ENCODE measurements around the gene FRAS1.
"Not testable (repeated sequence)": the region's sequence is repeated elsewhere in the genome, so short reads cannot be mapped to it uniquely, and the experiment has no call there.

FRAS1 gene

GRCh38 chr4:78120144-78120880, 63.2 kb downstream of the FRAS1 start:
- no peak for DNase-seq (ENCODE audit: low spot score)

GRCh38 chr4:78121338-78121904, 64.3 kb downstream of the FRAS1 start:
- no peak for DNase-seq (ENCODE audit: low spot score)

DNA sequence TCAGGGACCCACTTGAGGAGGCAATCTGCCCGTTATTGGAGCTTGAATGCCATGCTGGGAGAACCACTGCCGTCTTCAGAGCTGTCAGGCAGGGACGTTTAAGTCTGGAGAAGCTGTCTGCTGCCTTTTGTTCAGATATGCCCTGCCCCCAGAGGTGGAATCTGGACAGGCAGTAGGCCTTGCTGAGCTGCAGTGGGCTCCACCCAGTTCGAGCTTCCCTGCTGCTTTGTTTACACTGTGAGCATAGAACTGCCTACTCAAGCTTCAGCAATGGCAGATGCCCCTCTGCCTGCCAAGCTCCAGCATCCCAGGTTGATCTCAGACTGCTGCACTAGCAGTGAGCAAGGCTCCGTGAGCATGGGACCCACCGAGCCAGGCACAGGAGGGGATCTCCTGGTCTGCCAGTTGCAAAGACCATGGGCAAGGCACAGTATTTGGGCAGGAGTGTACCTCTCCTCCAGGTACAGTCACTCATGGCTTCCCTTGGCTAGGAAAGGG, 68.8 kb downstream of the FRAS1 start:
- DNase-seq (ENCODE audit: low spot score): not testable (repeated sequence)

DNA sequence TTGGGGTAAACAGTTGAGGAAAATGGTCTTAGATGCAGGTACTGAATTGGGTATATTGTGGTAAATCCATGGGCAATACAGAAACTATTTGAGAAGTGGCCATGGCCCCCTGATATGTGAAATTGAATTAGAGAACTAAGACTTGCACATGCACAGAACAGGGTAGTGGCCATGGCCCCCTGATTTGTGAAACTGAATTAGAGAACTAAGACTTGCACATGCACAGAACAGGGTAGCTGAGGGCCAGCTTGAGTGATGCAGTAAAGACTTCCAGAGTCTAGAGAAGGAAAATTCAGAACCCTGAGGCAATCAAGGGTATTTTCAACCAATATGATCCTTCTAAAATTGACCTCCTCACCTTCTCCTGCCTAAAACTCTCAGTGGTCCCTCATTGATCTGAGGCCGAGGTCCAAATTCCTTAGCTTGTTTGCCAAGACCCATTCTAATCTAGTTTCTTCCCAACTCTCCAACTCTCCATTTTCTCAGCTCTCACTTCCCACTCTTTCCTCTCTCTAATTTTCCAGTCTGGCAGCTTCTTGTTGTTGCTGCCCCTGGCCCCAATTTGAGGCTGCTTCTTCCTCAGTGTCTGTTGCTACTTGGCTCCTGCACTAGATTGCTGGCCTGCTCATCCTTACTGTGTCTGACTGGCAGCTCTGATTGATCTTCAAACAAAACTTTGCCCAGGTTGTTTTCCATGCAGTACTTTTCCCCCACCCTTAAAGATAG, 72.4 kb downstream of the FRAS1 start:
- DNase-seq (ENCODE audit: low spot score): no peak

DNA sequence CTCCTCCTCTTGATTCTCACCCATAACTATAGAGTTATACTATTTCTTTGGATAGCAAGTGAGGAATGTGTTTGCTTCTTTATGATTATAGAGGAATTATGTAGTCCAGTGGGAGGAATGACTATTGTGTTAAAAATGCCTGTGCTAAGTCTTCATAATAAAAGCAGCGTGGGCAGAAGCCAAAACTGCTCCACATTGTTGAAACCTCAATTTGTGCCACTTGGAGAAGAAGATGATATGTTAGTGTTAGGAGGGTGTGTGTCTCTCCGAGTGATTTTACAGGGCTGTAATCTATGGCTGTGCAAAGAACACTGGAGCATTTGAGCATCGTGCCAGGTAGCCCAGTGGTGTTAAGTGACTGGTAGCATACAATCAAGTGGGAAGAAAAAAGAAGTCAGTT, 74.3 kb downstream of the FRAS1 start:
- DNase-seq (ENCODE audit: low spot score): no peak

DNA sequence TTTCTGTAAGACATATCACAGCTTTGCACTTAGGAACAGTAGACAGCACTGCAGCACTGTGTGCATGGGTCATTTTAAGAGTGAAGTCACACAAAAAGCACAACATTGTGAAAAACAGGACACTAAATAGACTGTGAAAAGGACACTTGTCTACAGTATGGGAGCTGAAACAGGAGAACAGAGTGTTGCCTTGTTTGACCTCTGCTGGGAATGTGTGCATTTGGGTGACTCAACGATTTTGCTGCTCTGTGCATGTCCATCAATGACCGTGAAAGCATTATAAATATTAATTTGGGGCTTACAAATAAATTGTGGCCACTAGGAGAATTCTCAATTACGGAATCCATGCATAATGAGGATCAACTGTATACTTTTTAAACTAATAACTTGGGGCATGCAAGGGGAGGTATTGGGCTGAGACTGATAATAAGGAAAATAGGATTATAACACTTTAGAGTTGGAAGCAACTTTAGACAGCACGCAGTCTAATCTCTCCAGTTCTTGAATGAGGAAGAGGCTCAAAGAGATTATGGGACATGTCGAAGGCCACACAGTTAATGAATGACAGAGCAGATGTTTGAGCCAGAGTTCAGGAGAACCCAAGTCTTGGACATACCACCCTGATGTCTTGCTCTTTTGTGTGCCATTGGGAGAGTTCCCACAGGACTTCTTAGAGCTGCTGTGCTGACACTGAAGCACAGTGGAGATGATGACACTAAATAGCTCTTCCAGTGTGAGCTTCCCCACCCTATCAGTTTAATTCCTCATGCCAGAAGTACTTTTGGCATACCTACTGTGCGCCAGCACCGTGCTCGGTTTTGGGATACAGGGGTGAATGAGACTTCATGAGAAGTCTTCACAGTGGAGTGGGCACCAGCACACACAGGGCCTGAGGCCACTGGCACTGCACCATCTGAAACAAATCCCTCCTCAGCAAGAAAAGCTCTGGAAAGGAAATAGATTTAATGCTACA, 79.3 kb downstream of the FRAS1 start:
- DNase-seq (ENCODE audit: low spot score): no peak

DNA sequence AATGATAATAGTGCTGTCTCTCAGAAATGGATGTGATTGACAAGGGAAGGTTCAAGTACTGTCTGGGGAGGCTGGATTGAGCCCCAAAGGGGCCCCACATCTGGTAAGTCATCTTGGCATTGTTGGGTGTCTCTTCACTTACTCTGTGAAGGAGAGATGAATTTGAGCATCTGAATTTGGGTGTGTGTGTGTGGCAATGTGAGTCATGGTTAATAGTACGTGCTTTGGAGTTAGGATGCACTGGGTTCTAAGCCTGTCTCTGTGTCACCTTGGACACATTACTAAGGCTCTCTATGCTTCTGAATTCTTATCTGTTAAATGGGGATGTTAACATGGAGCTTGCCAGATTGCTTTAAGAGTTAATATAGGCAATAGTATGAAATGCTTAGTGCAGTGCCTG, 80.4 kb downstream of the FRAS1 start:
- DNase-seq (ENCODE audit: low spot score): peak; percentile 6

- DNase-seq (ENCODE audit: low spot score): no peak
Measured at GRCh38 chr4:78138252-78138651, 81.1 kb downstream of the FRAS1 start.

GRCh38 chr4:78143634-78144033, 86.5 kb downstream of the FRAS1 start:
- DNase-seq (ENCODE audit: low spot score): no peak

DNA sequence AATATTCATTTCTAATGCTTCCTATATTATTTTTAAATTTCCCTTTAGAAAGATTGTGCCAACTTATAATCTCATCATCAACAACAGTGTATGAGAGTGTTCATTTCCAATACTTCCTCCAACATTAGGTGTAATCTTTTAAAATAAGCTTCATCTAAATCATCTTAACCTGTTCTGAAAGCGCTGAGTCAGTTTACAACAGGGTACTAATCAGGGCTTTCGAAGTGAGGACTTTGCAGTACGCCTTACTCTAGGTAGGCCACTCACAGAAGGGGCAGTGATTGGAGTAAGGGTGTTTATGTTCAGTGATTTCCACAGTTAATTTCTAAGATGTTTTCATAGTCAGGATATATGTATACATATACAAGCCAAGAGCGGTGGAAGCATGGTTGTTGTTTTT, 87.9 kb downstream of the FRAS1 start:
- no peak for DNase-seq (ENCODE audit: low spot score)

GRCh38 chr4:78145622-78146021, 88.5 kb downstream of the FRAS1 start:
- no peak for DNase-seq (ENCODE audit: low spot score)

GRCh38 chr4:78149751-78150542, 92.8 kb downstream of the FRAS1 start:
- DNase-seq (ENCODE audit: low spot score): no peak

DNA sequence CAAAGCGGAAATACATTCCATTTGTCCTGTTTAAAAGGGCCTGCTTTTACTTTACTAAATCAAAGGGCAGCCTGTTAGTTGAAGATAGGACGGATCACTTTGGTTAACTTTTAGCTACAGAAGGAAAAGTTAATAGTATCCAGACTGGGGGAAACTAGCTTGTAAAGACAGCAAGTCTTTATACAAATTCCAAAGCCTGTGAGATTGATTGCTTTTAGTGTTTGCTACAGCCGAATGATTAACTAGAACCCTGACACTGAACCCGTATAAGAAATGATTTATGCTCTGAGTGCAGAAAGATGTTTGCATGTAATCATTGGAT, 93.4 kb downstream of the FRAS1 start:
- no peak for DNase-seq (ENCODE audit: low spot score)

- no peak for DNase-seq (ENCODE audit: low spot score)
Measured at GRCh38 chr4:78152795-78153194, 95.7 kb downstream of the FRAS1 start.

DNA sequence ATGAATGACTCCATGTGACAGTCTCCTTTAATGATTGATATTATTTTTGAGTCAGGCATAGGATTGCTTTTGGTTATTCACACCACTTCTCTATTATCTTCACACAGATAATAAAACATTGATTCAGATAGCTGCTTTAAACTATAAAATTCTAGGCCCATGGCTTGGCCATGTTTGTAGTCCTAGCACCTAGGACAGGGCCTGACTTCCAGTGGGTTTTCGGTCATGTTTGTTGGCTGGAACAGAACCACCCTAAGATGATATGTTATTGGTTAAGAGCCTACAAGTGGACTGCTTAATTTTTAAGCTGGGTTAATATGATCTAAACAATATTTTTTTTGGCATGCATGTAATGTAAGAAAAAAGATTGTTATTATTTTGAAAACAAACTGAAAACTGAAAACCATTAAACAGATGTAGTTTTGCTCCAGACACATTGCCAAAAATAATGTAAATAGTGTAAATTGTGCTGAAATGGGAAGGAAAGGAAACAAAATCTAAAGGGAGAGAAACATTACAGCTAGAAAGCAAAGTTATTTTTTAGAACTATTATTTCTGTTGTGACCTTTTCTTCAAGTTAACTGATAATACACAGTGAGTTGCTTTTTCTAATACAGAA, 98.0 kb downstream of the FRAS1 start:
- no peak for DNase-seq (ENCODE audit: low spot score)

- no peak for DNase-seq (ENCODE audit: low spot score)
Measured at GRCh38 chr4:78155616-78156105, 98.5 kb downstream of the FRAS1 start.

DNA sequence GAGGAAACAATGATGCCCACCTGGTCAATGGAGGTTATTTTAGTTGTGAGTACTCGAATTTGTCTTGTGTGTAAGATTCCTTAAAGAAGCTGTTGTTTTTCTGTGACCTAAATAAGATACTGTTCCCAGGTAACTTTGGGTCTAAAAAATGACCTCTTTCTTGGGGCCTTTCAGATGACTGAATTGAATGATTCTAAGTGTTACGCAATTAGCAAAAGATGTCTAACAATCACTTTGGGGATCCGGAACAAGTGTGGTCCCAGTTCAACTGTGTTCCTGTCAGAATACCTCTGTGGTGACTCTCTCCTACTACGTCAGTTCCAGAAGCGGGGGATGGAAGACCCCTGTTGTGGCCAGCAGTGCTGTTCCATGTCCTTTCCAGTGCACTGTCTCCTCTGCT, 99.4 kb downstream of the FRAS1 start:
- no peak for DNase-seq (ENCODE audit: low spot score)

DNA sequence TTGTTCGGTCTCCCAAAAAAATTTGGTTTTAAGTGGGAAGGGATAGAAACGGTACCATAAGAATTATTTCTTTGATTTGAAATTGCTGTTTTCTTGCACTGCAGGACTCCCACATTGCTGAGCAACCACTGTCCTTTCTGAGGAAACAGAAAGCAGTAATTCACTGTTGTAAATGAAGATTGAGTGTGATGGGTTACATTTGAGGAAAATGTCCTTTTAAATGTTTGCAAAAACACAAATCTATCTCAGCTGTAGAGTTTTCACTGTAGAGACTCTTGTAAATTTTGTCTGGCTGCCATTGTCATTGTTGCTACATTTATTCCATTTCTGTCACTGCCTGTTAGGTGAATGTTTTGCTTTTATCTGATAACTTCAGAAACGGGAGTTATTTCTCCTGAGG, 105.2 kb downstream of the FRAS1 start:
- no peak for DNase-seq (ENCODE audit: low spot score)

DNA sequence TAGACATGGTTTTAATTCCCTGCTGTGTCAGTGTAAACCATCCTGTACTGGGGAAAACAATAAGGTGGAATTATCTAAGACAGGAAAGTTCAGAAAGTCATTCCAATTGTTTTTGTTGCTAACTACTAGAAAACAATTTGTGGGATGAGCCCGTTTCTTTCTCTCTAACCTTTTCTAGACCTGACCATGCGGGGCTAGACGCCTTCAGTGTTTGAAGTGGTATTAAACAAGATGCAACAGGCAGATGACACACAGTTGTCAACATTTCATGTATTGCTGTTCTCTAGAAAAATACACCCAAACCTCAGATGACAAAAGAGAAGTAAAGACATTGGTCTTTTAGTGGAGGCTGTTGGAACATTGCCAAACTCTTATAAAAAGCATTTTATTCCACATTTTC, 105.7 kb downstream of the FRAS1 start:
- no peak for DNase-seq (ENCODE audit: low spot score)

DNA sequence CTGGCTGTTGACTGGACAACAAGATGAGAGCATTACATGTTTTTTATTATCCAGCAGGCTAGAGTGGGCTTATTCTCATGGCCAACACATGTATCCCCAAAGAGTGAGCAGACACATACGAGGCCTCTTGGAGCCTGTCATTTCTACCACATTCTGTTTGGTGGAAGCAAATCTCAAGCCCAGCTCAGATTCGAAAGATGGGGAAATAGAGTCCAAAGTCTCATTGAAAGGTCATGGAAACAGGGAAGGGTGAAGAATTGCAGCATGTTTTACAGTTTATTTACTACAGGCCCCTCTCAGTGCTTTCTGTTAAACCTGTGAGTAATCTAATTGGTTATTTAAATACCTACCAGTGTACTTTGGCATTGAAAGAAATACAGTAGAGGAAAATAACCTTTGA, 108.6 kb downstream of the FRAS1 start:
- DNase-seq (ENCODE audit: low spot score): no peak

GRCh38 chr4:78166622-78167021, 109.5 kb downstream of the FRAS1 start:
- DNase-seq (ENCODE audit: low spot score): no peak
